Forelimb muscle (tissue), 1 donor: Measurements from ENCODE around the gene KLF13. TPM values are rescaled to one million over a fixed set of nuclear protein-coding genes. Genes with fewer than 3 reads are reported as not detected.

Experiments
- DNase-seq: peaks from one replicate; pipeline ENCODE4 v3.0.0-alpha.2; 2013; ENCODE audit warnings: low read depth
- polyA plus RNA-seq: library from polyadenylated mRNA; unstranded; fragments of 120-200 nt; gene quantifications from one replicate; pipeline ENCODE4 v1.2.1, GENCODE V29; 2013; ENCODE audit not compliant: insufficient read length

KLF13 gene
- polyA plus RNA-seq, 1 donor: 37.0 TPM

DNA sequence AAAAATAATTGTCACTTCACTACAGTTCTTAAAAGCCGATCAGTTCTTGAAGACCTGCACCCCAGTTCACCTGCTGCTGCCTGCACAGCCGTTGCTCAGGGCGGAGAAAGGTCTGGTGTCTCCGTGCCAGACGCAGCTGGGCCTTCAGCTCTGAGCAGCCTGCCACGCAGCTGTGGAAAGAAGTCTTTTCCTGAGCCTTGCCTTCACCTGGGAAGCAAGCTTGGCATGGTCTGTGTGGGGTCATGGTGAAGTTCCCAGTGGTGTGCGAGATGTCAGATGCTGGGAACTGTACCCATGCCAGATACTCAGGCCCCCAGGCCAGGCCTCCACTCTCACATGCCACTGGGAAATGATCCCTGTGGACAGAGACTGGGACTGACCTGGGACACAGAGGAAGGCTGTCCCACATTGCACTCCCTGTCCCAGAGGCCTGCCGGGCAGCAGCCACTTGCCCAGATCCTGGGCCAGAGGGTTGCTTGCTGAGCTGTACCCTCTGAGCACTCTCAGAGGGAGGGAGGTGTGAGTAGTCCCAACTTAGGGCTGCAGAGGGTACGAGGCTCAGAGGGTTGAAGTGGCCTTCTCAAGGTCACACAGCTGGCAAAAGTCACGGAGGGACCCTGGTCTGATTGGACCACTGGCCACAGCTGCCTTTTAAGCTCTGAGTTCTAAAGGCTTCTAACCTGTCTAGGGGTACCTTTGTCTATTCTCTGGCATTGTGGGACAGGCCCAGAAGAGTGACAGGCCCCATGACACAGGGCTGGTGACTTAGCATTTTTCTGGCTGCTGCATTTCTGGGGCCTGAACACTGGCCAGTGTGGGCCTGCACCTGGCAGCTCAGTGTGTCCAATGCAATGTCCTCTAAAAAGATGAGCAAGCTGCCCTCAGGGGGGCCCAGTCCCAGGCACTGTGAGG lies 55.4 kb downstream of the KLF13 start:
- no peak for DNase-seq

GRCh38 chr15:31382713-31383045 lies 56.0 kb downstream of the KLF13 start:
- DNase-seq: no peak

GRCh38 chr15:31383139-31383538 lies 56.5 kb downstream of the KLF13 start:
- DNase-seq: no peak

GRCh38 chr15:31384568-31384967 lies 57.9 kb downstream of the KLF13 start:
- DNase-seq: no peak

- DNase-seq: no peak
Measured at GRCh38 chr15:31385736-31386135, 59.1 kb downstream of the KLF13 start.

DNA sequence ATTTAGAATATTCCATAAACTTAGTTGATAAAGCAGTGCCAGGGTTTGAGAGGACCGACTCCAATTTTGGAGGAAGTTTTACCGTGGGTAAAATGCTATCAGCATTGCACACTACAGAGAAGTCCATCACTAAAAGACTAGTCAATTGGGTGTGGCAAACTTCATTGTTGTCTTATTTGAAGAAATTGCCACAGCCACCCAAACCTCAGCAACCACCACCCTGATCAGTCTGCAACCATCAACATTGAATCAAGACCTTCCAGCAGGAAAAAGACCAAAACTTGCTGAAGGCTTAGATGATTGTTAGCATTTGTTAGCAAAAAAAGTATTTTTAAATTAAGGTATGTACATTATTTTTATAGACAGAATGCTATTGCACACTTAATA lies 60.5 kb downstream of the KLF13 start:
- DNase-seq: no peak

DNA sequence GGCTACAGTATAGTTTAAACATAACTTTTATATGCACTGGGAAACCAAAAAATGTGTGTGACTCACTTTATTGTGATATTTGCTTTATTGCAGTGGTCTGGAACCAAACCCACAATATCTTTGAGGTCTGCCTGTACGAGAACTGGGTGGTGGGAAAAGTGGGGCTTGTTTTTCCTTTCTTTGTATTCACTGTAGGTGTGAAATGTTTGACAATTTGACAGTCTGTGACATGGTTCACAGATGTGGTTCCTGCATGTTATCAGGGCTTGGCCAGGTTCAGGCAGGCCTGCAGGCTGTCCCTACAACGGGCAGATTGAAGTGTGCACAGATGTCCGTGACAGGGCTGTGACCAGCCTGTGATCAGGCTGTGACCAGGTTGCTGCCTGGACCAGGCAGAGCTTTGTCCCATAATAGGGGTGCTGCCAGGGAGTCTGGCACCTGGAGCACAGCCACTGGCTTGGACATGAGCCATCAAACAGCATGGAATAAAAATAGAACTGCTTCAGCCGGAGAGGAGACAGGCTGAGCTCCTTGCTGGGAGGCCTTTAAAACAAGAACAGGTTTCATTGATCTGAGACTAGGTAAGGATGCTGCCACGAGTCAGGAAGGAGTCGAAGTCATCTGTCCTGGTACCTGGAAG lies 61.0 kb downstream of the KLF13 start:
- DNase-seq: no peak

GRCh38 chr15:31389576-31389975 lies 62.9 kb downstream of the KLF13 start:
- no peak for DNase-seq

DNA sequence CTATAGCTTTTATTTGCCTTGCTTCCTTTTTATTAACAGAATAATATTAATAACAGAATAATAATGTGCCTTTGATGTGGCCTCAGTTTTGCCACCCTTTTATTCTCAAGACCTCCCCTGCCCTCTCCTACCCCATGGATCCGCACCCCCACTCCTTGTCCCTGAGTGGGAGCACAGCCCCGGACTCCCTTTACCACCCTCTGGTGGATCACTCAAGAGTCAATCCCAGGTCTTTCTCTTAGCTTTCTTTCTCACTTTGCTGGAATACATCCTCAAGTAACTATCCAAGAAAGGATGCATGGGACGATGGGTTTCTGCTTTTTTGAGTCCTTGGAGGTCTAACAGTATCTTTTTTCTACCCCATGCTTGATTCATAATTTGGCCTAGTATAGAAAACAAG lies 63.4 kb downstream of the KLF13 start:
- no peak for DNase-seq

GRCh38 chr15:31390777-31391486 lies 64.3 kb downstream of the KLF13 start:
- DNase-seq: no peak

DNA sequence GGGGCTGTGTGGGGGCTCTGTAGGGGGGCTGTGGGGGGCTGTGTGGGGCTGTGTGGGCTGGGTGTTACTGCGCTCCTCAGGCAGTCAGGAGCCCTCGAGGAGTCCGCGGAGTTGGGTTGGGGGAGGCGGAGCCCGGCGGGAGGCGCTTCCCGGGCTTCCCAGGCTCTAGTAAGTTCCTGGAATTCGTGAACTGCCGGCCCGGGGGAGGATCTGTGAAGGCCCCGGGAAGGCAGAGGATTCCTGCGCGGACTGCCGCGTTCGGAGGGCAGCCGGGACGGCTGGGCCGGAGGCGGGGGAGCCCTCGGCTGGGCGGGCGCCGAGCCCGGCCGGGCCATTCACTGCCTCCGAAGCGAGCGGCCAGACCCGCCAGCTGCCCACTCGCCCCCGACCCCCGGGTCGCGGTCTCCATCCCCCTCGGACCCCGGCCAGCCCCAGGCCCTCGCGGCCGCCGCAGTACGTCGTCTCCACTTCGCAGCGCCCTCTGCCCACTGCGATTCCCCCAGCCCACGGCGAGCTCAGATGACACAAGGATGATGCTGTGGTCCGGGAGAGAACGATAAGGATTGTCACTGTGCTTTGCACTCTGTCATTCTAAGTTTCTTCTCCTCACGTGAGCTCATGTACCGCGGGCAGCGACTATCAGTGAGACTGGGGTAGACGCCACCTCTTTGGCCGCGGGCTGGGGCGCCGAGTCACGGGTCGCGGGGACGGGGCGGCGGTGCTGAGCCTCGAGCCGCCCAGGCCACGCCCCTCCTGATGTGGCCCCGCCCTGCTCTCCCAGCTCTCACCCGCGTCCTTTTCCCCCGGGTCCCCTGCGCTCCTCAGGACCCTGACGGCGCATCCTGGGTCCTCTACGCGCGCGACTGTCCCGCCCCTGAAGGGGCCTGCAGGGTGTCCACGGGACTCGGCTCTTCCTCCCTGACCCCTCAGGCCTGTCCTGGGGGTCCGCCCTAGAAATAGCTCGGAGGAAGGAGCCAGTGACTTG lies 65.3 kb downstream of the KLF13 start:
- no peak for DNase-seq

DNA sequence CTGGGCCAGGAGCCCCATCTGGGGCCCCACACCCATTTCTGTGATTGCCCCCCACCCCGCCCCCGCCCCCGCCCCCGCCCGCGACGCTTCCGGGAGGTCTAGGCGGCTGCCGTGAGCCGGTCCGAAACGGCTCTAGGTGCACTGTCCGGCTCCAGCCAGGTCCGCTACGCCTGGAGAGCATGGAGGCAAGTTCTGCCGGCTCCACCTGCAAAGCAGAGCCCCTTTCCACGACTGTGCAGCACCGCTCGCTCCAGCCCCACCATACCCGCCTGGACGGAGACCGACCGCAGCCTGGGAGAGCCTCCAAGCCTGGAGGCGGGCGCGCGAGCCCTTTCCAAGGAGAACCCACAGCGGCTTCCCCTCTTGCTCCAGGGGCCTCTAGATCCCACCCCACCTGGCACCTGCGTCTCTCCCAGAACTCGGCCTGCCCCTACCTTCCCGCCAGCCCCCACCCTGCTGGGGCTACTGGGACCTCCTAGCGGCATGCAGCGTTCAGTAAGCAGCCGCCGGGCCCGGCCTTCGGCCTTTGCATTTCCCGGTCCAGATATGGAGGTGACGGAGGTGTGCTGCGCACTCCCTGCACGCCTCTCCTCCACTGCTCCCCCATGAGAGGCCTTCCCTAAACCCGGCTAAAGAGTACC lies 66.2 kb downstream of the KLF13 start:
- no peak for DNase-seq

DNA sequence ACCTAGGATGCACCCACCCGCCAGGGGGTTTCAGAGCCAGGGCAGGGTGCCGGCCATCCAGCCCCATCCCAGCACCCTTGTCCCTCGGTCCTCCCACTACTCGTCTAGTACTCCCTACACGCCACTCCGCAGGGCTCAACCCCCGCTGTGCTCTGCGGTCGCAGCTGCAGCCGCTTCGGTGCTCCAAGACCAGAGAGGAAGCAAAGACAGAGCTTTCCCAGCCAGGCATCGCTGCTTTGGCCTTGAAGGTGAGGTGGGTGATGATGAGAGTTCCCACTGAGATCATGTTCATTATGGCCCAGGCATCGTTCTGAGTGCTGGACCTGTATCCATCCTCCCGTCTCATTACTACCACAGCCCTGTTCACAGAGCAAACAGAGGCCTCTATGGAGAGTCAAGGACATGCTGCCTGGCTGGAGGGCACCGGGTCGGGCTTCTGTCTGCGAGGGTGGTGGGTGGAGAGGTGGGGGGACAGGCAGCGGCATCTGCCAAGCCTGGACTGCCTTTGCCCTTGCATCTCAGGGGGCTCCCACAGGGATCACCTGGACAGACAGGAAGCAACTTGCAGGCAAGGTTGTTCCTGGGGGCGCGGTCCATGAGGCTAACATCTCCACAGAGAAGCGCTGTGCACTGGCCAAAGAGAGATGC lies 66.9 kb downstream of the KLF13 start:
- no peak for DNase-seq

DNA sequence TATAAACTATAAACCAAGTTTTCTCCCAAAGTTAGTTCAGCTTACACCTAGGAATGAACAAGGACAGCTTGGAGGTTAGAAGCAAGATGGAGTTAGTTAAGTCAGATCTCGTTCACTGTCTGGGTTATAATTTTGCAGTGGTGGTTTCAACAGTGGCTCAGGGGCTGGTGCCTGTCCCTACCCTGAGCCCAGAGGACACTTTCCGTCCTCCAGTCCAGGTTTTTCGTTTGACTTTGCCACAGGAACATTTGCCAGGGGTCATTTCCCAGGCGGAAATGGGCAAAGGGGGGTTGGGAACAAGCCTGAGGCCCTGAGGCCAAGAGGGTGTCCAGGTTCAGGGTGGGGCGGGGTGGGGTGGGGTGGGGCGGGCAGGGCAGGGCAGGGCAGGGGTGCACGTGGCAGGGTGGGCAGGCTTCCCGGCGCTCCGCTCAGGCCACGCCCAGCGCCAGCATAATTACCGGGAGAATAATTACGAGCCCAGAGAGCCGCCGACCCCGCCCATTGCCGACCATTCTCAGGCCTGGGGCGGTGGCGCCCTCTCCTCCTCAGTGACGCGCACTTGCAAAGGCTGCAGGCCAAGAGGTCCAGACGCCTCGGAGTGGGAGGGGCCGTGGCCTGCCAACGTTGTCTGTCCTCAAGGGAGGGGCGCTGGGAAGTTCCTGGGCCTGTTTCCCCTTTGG lies 70.4 kb downstream of the KLF13 start:
- no peak for DNase-seq

DNA sequence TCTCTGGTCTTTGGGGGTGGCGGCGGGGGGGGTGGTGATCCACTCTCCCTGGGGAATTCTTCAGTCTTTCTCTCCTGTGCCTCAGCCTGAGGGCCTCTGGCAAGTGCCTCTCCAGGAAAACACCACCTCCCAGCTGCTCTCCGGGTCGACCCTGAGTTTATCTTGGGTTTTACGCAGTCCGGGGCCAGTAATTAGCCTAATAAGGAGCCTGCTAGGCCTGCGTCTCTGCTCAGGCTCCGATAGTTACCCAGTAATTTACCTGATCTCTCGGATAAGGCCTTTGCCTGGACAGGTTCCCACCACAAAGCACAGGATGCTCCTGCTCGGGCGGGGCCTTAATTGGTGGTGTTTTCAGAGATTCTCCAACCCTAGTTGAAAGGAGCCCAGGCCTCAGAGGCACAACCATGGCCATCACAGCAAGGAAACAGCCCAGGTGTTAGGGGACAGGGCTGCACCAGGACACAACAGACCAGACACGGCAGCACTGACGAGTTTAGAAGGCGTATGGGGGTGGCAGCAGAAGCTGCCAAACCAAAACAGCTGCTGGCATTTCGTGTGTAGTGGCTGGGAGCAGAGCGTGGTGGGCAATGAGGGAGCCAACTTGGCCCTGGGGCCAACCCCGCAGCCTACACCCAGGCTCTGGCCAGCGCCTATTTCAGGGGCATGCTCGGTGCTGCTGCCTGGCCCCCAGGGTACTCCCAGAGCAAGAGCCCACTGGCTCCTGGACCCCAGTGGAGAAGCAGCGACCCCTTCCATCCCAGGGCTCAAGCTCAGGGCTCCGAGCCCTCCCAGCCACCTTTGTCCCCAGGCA lies 71.4 kb downstream of the KLF13 start:
- no peak for DNase-seq

- no peak for DNase-seq
Measured at GRCh38 chr15:31398677-31399301, 72.2 kb downstream of the KLF13 start.

DNA sequence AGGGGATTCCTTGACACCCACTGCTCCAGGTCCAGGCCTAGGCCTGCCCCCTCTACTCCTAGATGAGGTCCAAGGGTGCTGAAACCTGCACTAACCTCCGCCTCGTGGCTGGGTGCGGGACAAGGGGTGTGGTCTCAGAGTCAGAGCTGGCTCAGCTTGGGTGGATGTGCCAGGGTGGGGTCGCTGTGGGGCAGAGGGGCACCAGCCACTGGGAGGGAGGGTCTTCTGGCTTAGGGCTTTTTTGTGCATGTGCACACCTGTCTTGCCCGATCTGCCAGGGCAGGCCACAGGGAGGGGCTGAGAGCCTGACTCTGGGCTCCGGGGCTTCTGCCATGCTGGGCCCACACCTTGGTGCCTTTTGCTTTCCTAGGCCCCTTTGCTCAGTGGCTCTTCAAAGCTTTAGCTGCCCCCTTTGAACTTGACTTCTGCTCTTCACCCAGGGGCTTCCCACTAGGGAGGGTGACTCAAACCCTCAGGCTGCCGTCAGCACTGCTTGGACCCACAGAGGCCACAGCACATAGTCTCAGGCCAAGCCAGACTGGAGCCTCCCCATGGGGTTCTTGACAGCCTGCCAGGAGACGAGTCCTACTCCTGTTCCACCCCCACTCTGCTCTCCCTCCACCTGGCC lies 73.0 kb downstream of the KLF13 start:
- no peak for DNase-seq
